ES-I3 (cell line): ENCODE data around the gene TRAF4.

ENCODE experiments used
- H3K36me3 ChIP-seq: 2 replicates; pipeline ENCODE4 v1.6.1; 2013; ENCODE audit warnings: mild to moderate bottlenecking, low read length, control low read depth, moderate library complexity; ENCODE audit not compliant: insufficient read depth
- H3K4me1 ChIP-seq: 2 replicates; pipeline ENCODE4 v1.6.1; 2013; ENCODE audit warnings: mild to moderate bottlenecking, control low read depth, low read length; ENCODE audit not compliant: insufficient read depth
- H3K9ac ChIP-seq: 2 replicates; pipeline ENCODE4 v1.6.1; 2013; ENCODE audit warnings: low read depth, mild to moderate bottlenecking, low read length, moderate library complexity
- H3K9me3 ChIP-seq: 2 replicates; pipeline ENCODE4 v1.6.1; 2013; ENCODE audit warnings: mild to moderate bottlenecking, low read length, moderate library complexity; ENCODE audit not compliant: control insufficient read depth, insufficient read depth

Gene TRAF4

DNA sequence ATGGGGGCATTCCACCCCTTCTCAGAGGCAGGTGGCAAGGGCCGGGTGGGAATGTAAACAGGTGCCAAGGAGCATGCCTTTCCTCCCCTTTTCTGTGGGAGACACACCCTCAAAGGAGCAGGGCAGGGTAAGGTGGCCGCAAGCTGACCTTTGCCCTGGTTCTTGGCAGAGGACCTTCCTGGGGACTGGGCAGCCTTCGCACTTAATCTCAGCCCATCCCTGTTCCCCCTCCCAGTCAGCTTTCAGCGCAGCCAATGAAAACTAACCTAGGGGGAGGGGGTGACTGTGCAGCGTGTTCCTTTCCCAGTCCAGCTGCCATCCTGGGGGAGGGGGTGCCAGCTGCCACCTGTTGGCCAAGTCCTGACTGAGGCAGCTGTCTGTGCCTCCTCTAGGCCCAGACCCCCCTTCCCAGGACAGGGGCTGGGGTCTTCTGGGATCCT lies 2.8 kb downstream of the TRAF4 start:
- Histone ChIP-seq H3K36me3 (peaks cover 33% of the 10 kb centered on the region), H3K4me1 (peaks cover 25% of the 10 kb centered on the region; the same call in 1 of the 2 replicates), H3K9me3 (no peaks in the 10 kb centered on the region), H3K9ac (peak overlapping the region; percentile 4; the same call in 1 of the 2 replicates)

DNA sequence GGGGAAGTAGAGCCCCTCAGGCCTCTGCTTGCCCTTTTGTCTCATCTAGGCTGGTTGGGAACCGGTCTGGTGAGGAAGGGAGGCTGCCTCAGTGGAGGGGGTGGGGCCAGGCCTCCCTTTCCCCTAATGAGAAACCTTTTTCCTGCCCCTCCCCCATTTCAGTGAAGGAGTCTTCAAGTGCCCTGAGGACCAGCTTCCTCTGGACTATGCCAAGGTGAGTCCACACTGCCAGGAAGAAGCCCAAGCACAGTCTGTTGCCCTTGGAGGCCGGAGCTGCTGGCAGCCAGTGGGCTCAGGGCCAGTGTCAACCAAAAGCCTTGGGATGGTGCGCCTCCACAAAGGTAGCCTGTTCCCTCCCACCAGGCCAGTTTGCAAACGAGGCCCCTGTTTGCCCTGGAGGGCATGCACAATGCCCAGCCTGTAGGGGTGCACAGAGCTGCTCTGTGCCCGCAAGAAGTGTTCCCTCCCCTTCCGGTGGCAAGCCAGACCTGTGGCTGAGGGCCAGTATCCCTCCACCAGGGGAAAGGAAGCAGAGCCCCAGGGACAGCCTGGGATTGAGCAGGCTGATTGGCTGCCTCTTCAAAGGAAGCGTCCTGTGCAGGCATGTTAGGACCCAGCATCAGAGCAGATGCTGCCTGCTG lies 3.4 kb downstream of the TRAF4 start:
- Histone ChIP-seq H3K36me3 (peaks cover 33% of the 10 kb centered on the region), H3K9me3 (no peaks in the 10 kb centered on the region), H3K4me1 (peaks cover 21% of the 10 kb centered on the region; the same call in 1 of the 2 replicates), H3K9ac (no peak overlapping the region)

DNA sequence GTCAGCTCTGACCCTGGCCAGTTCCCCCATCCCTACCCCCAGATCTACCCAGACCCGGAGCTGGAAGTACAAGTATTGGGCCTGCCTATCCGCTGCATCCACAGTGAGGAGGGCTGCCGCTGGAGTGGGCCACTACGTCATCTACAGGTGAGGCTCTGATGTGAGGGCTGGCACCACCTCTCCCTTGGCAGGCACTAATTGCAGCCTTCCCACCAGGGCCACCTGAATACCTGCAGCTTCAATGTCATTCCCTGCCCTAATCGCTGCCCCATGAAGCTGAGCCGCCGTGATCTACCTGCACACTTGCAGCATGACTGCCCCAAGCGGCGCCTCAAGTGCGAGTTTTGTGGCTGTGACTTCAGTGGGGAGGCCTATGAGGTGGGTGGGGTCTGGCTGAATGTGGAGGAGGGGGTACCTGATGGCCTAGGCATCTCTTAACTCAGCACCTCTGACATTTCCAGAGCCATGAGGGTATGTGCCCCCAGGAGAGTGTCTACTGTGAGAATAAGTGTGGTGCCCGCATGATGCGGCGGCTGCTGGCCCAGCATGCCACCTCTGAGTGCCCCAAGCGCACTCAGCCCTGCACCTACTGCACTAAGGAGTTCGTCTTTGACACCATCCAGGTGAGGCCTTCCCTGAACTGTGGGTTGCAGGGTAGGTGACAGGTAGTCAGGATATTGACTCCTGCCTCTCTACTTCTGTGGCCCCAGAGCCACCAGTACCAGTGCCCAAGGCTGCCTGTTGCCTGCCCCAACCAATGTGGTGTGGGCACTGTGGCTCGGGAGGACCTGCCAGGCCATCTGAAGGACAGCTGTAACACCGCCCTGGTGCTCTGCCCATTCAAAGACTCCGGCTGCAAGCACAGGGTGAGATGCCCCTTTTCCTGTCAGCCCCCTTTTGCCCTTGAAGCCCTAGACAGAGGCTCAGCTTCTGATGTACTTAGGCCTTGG lies 4.3 kb downstream of the TRAF4 start:
- no peak overlapping the region for H3K9ac ChIP-seq

DNA sequence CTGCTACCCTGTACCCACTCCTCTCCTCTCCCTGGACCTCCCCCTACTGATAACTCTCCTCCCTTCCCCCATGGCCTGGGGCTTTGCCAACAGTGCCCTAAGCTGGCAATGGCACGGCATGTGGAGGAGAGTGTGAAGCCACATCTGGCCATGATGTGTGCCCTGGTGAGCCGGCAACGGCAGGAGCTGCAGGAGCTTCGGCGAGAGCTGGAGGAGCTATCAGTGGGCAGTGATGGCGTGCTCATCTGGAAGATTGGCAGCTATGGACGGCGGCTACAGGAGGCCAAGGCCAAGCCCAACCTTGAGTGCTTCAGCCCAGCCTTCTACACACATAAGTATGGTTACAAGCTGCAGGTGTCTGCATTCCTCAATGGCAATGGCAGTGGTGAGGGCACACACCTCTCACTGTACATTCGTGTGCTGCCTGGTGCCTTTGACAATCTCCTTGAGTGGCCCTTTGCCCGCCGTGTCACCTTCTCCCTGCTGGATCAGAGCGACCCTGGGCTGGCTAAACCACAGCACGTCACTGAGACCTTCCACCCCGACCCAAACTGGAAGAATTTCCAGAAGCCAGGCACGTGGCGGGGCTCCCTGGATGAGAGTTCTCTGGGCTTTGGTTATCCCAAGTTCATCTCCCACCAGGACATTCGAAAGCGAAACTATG lies 5.2 kb downstream of the TRAF4 start:
- Histone ChIP-seq H3K9me3 (no peaks in the 10 kb centered on the region), H3K36me3 (peaks cover 33% of the 10 kb centered on the region), H3K4me1 (peaks cover 18% of the 10 kb centered on the region; the same call in 1 of the 2 replicates), H3K9ac (no peak overlapping the region)

More for the DNA sequence above, 4.3 kb downstream of the TRAF4 start:
- H3K9me3 ChIP-seq, result no peaks in the 10 kb centered on the region
- H3K4me1 ChIP-seq, result peaks cover 18% of the 10 kb centered on the region; the same call in 1 of the 2 replicates
- H3K36me3 ChIP-seq, result peaks cover 33% of the 10 kb centered on the region

DNA sequence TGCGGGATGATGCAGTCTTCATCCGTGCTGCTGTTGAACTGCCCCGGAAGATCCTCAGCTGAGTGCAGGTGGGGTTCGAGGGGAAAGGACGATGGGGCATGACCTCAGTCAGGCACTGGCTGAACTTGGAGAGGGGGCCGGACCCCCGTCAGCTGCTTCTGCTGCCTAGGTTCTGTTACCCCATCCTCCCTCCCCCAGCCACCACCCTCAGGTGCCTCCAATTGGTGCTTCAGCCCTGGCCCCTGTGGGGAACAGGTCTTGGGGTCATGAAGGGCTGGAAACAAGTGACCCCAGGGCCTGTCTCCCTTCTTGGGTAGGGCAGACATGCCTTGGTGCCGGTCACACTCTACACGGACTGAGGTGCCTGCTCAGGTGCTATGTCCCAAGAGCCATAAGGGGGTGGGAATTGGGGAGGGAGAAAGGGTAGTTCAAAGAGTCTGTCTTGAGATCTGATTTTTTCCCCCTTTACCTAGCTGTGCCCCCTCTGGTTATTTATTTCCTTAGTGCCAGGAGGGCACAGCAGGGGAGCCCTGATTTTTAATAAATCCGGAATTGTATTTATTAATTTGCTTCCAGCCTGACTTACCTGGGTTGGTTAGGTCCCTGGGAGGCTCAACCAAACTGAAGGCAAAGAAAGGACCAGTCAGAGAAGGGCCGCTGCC lies 5.8 kb downstream of the TRAF4 start:
- peaks cover 33% of the 10 kb centered on the region for H3K36me3 ChIP-seq
- peaks cover 18% of the 10 kb centered on the region; the same call in 1 of the 2 replicates for H3K4me1 ChIP-seq
- H3K9ac ChIP-seq, result no peak overlapping the region
- H3K9me3 ChIP-seq, result no peaks in the 10 kb centered on the region

DNA sequence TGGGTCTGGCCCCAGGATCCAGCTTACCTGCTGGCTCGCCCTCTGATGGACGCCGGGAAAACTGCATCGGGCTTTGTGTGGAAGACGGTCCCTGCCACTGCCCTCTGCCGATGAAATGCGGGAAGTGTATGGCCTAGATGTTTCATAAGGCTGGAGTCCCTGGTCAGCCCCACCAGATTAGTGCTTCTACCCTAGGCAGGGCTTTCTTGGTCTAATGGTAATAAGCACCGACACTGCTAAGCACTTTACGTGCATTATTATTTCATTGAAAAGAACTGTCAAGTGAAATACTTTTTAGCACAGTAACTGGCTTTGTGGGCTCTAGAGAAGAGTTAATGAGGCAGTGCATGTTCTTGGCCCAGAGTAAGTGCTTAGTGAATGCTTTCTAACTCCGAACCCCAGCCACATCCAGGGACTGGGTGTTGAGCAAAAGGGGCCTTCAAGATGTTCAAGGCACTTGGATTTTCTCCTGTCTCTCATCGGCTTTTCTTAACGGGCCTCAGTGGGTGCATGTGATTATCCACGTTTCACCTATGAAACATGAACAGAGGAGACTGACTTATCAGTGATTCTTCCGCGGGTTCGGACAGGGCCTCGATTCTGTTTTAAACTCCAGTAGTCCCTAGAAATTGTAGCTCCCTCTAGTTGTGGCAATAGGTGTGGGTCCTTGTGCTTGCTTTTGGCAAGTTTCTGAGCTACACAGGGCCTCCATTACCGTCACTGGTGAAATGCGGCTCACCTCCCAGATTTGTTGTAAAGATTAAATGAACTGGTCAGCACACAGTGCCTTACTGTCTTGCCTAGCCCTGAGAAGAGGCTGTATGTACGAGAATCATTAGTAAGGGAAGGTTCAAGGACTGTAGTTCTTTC lies 6.6 kb downstream of the TRAF4 start:
- peaks cover 33% of the 10 kb centered on the region for H3K36me3 ChIP-seq
- no peaks in the 10 kb centered on the region for H3K9me3 ChIP-seq
- H3K4me1 ChIP-seq, result peaks cover 18% of the 10 kb centered on the region; the same call in 1 of the 2 replicates
- no peak overlapping the region for H3K9ac ChIP-seq

DNA sequence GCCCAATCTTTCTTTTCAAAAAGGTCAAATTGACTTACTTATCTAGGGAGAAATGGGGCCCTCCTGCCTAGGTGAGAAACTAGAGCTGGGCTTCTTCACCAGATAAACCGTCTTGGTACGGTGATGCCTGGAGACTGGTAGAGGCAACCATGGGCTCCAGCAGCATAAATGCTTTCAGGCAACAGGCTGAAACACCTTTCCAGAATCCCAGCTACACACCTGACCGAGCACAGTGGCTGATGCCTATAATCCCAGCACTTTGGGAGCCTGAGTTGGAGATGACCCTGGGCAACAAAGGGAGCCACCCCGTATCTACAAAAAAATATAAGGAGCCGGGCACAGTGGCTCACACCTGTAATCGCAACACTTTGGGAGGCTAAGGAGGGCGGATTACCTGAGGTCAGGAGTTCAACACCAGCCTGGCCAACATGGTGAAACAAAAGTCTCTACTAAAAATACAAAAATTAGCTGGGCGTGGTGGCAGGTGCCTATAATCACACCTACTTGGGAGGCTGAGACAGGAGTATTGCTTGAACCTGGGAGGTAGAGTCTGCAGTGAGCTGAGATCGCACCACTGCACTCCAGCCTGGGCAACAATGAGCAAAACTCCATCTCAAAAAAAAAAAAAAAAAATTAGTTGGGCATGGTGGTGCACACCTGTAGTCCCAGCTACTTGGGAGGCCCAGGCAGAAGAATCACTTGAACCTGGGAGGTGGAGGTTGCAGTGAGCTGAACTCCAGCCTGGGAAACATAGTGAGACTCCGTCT lies 8.0 kb downstream of the TRAF4 start:
- no peak overlapping the region for H3K9ac ChIP-seq
- no peaks in the 10 kb centered on the region for H3K9me3 ChIP-seq
- H3K36me3 ChIP-seq, result peaks cover 29% of the 10 kb centered on the region
- peaks cover 8% of the 10 kb centered on the region; the same call in 1 of the 2 replicates for H3K4me1 ChIP-seq

DNA sequence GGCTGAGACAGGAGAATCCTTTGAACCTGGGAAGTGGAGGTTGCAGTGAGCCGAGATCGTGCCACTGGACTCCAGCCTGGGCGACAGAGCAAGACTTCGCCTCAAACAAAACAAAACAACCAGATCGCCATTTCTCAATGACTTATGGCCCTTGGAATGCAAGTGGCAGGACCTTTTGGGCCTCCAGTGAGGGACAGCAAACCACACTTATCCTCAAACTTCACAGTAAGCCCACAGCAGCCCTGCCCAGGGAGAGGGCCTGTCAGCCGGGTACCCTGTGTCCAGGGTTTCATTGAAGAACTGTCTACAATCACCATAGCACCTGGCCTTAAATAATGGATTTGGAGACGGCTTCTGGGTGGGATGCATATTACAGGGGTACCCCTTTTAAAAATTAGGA lies 11.7 kb downstream of the TRAF4 start:
- Histone ChIP-seq H3K36me3 (peaks cover 31% of the 10 kb centered on the region), H3K9me3 (no peaks in the 10 kb centered on the region), H3K9ac (no peak overlapping the region), H3K4me1 (peaks cover 13% of the 10 kb centered on the region)

DNA sequence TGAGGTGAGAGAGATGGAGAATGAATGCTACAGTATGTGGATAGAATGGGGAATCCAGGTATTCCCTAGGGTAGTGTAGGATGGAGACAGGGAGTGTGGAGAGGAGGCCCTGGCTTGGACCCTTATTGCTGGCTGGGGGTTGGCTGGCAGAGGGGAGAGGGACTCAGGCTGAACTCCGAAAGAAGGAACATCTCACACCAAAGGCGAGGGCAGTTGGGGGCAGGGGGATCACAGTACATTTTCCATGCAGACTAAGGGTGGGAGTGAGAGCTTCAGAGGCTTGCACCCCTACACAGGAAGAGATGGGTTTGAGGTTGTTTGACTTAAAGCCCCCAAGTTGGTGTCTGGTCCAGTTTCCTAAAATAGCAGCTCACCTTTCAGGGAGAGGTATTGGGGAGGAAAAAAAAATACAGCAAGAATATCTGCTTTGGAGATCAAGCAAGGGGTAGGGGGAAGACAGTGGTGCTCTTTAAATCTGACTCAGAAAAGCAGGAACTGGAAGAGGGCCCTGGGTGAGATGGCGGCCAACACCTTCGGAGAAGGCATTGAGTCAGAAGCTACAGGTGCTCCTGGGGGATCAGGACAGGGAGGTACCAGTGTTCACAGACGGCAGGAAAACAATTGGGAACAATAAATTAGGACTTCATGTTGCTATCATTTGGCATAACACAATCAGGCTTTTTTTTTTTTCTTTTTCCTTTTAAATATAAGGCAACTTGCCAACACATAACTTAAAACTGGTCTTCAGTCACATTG lies 12.4 kb downstream of the TRAF4 start:
- Histone ChIP-seq H3K9ac (no peak overlapping the region), H3K36me3 (peaks cover 25% of the 10 kb centered on the region)

DNA sequence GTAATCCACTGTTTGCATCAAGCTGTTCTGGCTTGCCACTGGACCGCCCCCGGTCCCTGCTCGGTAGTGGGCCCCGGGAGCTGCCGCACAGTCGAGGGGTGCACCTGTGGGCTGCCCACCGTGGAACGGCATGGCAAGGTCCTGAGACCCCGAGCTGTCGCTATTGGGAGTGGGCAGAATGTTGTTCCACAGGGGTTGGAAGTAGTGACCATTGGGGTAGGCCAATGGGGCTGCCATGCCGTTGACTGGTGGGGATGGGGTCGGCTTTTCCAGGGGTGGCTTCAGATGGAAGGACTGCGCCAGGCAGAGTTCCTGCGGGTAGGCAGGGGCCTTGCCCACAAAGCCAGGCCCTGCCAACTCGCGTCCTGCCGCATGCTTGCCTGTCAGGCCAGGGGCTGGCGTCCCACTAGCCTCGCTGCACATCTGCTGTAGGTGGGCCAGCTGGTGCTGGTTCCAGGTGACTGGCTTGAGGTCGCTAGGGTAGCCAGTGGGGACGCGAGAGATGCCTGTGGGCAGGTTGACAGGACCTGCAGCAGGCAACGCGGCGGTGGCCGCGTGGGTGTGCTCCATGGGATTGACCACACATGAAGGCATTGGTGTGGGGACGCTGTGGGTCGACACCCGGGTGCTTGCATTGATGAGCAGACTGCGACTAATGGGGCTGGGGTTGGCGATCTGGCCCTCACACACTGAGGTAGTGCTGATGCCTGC lies 14.8 kb downstream of the TRAF4 start:
- H3K4me1 ChIP-seq, result peaks cover 29% of the 10 kb centered on the region
- no peak overlapping the region for H3K9ac ChIP-seq
- peaks cover 28% of the 10 kb centered on the region for H3K36me3 ChIP-seq

More for the DNA sequence above, 12.4 kb downstream of the TRAF4 start:
- peaks cover 14% of the 10 kb centered on the region for H3K4me1 ChIP-seq
- no peaks in the 10 kb centered on the region for H3K9me3 ChIP-seq

DNA sequence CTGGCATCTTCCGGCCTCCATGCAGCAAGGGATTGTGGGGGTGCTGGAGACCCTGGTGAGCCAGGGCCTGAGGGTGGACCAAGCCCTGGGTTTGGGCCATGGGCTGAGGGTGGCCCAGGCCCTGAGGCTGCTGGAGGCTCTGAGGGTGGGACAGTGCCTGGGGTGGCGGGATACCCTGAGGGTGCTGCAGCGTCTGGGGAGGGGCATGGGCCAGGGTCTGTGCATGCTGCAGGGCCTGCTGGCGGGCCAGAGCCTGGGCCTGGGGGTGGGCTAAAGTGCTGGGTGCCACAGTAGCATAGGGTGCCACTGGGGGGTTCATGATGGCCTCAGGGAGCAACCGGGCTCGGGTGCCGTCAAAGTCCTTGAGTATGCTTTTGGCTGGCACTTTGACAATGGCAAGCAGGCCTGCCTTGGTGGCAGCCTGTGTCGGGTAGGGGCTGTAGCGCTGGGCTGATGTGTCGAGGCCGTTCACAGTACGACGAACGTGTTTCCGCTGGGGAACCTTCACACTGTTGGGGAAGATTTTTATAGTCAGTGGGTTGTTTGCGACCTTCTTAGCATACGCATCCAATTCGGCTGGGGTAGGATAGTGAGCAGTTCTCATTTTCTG lies 15.6 kb downstream of the TRAF4 start:
- H3K4me1 ChIP-seq, result peaks cover 29% of the 10 kb centered on the region
- peaks cover 28% of the 10 kb centered on the region for H3K36me3 ChIP-seq
- H3K9me3 ChIP-seq, result no peaks in the 10 kb centered on the region
- no peak overlapping the region for H3K9ac ChIP-seq

More for the DNA sequence above, 14.8 kb downstream of the TRAF4 start:
- no peaks in the 10 kb centered on the region for H3K9me3 ChIP-seq
